Progenitor cell of endocrine pancreas (in vitro differentiated cells): ENCODE data around the gene DZANK1. TPM values are rescaled to one million over a fixed set of nuclear protein-coding genes. Genes with fewer than 3 reads are reported as not detected.

Source experiments
- DNase-seq: peaks from one replicate; pipeline ENCODE4 v3.0.0; 2021; ENCODE audit warnings: low spot score; ENCODE audit not compliant: unreplicated experiment
- H3K27ac Mint-ChIP-seq: 2 replicates; pipeline ENCODE4 v1.8.0; 2021; ENCODE audit warnings: mild to moderate bottlenecking, moderate library complexity, mixed read lengths
- H3K27me3 Mint-ChIP-seq: 2 replicates; pipeline ENCODE4 v1.8.0; 2021; ENCODE audit warnings: mixed read lengths
- H3K36me3 Mint-ChIP-seq: 2 replicates; pipeline ENCODE4 v1.8.0; 2022; ENCODE audit warnings: mixed read lengths; ENCODE audit not compliant: insufficient read depth
- H3K4me1 Mint-ChIP-seq: 2 replicates; pipeline ENCODE4 v1.8.0; 2021; ENCODE audit warnings: low read depth, mixed read lengths
- H3K4me3 Mint-ChIP-seq: 2 replicates; pipeline ENCODE4 v1.8.0; 2021; ENCODE audit warnings: low read depth, mild to moderate bottlenecking, moderate library complexity, mixed read lengths
- H3K9me3 Mint-ChIP-seq: 2 replicates; pipeline ENCODE4 v1.8.0; 2021; ENCODE audit warnings: low read depth, mixed read lengths
- total RNA-seq: library from RNA; stranded (reverse); gene quantifications from 2 replicates; pipeline ENCODE4 v1.2.1, GENCODE V29; 2021
- TF ChIP-seq, protein P1 (sequence below): fragments of 200-600 bp; sonication (generic); IDR thresholded peaks from one replicate; pipeline ENCODE4 v1.5.0; 2021; ENCODE audit warnings: antibody characterized with exemption, mild to moderate bottlenecking; ENCODE audit not compliant: unreplicated experiment

The DZANK1 gene
- total RNA-seq, 1 donor from 2014 or later = 14.0 TPM

DNA sequence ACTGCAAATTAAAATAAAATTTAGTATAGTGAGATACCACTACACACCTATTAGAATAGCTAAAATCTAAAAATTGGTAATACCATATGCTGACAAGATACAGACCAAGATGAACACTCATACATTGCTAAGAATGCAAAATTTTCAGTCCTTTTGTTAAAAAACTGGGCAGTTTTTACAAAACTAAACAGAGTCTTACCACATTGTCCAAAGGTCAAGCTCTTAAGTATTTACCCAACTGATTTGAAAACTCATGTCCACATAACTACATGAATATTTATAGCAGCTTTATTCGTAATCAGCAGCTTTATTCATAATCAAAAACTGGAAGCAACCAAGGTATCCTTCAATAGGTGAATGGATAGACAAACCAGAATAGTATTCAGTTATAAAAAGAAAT, 10.4 kb upstream of the DZANK1 start:
- TF ChIP-seq, protein P1, sequence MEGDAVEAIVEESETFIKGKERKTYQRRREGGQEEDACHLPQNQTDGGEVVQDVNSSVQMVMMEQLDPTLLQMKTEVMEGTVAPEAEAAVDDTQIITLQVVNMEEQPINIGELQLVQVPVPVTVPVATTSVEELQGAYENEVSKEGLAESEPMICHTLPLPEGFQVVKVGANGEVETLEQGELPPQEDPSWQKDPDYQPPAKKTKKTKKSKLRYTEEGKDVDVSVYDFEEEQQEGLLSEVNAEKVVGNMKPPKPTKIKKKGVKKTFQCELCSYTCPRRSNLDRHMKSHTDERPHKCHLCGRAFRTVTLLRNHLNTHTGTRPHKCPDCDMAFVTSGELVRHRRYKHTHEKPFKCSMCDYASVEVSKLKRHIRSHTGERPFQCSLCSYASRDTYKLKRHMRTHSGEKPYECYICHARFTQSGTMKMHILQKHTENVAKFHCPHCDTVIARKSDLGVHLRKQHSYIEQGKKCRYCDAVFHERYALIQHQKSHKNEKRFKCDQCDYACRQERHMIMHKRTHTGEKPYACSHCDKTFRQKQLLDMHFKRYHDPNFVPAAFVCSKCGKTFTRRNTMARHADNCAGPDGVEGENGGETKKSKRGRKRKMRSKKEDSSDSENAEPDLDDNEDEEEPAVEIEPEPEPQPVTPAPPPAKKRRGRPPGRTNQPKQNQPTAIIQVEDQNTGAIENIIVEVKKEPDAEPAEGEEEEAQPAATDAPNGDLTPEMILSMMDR = no peak
- H3K27ac Mint-ChIP-seq = no peak overlapping the region
- H3K27me3 Mint-ChIP-seq = no peaks in the 10 kb centered on the region
- H3K4me1 Mint-ChIP-seq = peaks cover 3% of the 10 kb centered on the region
- no peak overlapping the region for H3K4me3 Mint-ChIP-seq
- DNase-seq = no peak
- peaks cover 15% of the 10 kb centered on the region for H3K36me3 Mint-ChIP-seq
- H3K9me3 Mint-ChIP-seq = no peaks in the 10 kb centered on the region

DNA sequence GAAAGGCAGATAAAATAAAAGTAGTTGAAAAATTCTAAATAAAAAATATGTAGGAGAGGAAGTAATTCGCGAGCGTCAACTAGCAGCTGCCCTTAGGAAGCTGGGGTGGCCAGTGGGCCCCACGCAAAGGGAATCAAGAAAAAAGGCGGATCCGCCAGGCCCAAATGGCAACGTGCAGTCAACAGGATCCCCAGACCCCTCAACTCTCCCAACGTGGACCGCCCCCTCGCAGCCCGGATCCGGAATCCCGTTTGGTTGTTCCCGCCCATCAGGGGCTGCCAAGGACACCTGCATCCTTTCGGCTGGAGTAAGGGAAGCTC, 296 bp downstream of the DZANK1 start:
- Mint-ChIP-seq H3K4me3 (peak overlapping the region; percentile 97), H3K36me3 (no peaks in the 10 kb centered on the region), H3K27me3 (no peaks in the 10 kb centered on the region), H3K27ac (peak overlapping the region; percentile 100), H3K4me1 (peaks cover 22% of the 10 kb centered on the region), H3K9me3 (no peaks in the 10 kb centered on the region)
- TF ChIP-seq, protein P1 = no peak
- DNase-seq = no peak

DNA sequence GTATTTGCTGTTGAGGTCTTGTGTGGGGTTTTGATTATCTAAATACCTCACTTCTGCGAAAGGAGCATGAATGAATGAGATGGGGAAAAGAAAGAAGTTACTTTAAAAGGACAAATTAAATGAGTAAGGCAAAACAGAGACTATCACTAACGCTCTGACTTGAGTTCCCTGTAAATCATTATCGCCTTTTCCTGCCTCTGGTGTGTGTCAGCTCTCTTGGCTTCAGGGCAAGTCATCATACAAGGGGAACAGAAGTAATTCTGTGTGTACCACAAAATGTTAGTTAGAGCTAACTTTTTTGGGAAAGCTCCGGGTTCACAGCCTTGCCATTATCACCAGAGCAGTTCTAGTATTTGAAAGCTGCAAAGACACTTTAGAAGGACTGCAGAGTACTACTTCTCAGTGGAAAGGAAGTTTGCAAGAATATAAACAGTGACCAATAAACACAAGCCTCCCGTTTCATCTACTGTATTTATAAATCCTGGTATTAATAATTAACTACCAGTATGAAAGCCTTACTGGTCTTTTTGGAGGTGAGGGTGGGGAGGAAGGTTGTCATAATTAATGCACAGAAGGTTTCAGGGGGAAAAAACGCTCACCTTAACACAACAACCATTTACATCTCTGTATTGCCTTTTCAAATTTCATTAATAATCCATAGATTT, 1.2 kb downstream of the DZANK1 start:
- H3K36me3 Mint-ChIP-seq = no peaks in the 10 kb centered on the region
- H3K27ac Mint-ChIP-seq = peak overlapping the region; percentile 49
- TF ChIP-seq, protein P1 = no peak
- peaks cover 22% of the 10 kb centered on the region for H3K4me1 Mint-ChIP-seq
- no peaks in the 10 kb centered on the region for H3K27me3 Mint-ChIP-seq
- DNase-seq = no peak
- peak overlapping the region; percentile 97 for H3K4me3 Mint-ChIP-seq
- no peaks in the 10 kb centered on the region for H3K9me3 Mint-ChIP-seq

DNA sequence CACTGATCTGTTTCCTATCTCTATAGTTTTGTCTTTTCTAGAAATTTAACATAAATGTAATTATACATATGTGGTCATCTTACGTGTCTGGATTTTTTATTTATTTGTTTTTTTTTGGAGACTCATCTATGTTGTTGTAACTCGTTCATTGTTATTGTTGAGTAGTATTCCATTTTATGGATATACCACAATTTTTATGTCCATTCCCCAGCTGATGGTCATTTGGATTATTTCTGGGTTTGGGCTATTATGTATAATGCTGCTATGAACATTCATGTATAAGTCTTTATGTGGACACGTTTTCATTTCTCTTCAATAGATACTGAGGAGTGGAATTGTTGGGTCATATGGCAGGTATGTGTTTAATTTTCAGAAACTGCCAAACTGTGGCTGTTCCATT, 10.2 kb downstream of the DZANK1 start:
- Mint-ChIP-seq H3K27me3 (no peaks in the 10 kb centered on the region), H3K9me3 (no peaks in the 10 kb centered on the region), H3K4me3 (no peak overlapping the region), H3K4me1 (no peaks in the 10 kb centered on the region), H3K36me3 (peaks cover 13% of the 10 kb centered on the region), H3K27ac (no peak overlapping the region)
- TF ChIP-seq, protein P1 = no peak
- DNase-seq = no peak

DNA sequence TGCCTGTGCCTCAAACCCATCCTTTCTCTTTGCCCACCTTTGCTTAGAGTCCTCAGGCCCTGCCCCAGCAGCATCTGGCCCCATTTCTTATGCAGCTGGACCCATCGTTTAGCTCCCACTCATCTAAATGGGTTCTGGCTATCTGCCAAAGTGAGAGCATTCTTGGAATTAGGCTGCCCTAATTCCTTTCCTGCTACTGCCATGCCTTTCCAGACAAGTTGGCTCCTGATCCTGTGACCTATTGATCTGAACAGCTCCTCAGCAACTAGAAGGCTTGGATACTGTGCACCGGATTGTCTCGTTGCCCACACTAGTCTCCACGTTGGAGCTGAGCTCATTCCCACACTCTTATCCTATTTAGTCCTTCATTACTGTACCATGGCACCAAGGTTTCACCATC, 22.9 kb downstream of the DZANK1 start:
- Mint-ChIP-seq H3K9me3 (no peaks in the 10 kb centered on the region), H3K36me3 (peaks cover 5% of the 10 kb centered on the region), H3K4me3 (no peak overlapping the region), H3K27ac (no peak overlapping the region), H3K4me1 (peaks cover 6% of the 10 kb centered on the region), H3K27me3 (no peaks in the 10 kb centered on the region)
- no peak for DNase-seq
- TF ChIP-seq, protein P1 = no peak
